SK-N-MC (cell line): ENCODE data around the gene FHL3.

Source experiments
- DNase-seq: peaks from one replicate; pipeline ENCODE4 v3.0.0-alpha.2; 2011; ENCODE audit warnings: low read depth, low spot score
- H3K27ac ChIP-seq: fragments of 200-600 bp; sonication (generic); 2 replicates; pipeline ENCODE4 v1.5.1; 2016; ENCODE audit warnings: mixed run types
- H3K36me3 ChIP-seq: fragments of 200-600 bp; sonication (generic); 2 replicates; pipeline ENCODE4 v1.6.1; 2017; ENCODE audit warnings: antibody characterized with exemption, low read length, mixed read lengths; ENCODE audit not compliant: insufficient read depth
- H3K4me3 ChIP-seq: fragments of 200-600 bp; sonication (generic); 2 replicates; pipeline ENCODE4 v1.5.1; 2016
- H3K9ac ChIP-seq: fragments of 200-600 bp; sonication (generic); 2 replicates; pipeline ENCODE4 v1.8.0; 2017; ENCODE audit warnings: mixed run types, mixed read lengths; ENCODE audit not compliant: insufficient read length
- H3K9me3 ChIP-seq: fragments of 200-600 bp; sonication (generic); 2 replicates; pipeline ENCODE4 v1.6.1; 2017; ENCODE audit warnings: low read depth, mild to moderate bottlenecking, antibody characterized with exemption, low read length, moderate library complexity, mixed read lengths
- EZH2 ChIP-seq: fragments of 200-600 bp; sonication (generic); IDR thresholded peaks from one replicate; pipeline ENCODE4 v1.6.1; 2017; ENCODE audit warnings: antibody characterized with exemption
- FOXP2 ChIP-seq: optimal IDR thresholded peaks from 2 replicates; pipeline ENCODE3; 2011; ENCODE audit warnings: mild to moderate bottlenecking, moderate library complexity; ENCODE audit not compliant: insufficient read depth; ENCODE audit errors: extremely low read length, control extremely low read depth
- POLR2AphosphoS5 ChIP-seq: IDR thresholded peaks from 2 replicates; pipeline ENCODE4 v1.6.1; 2012; ENCODE audit warnings: mild to moderate bottlenecking, low read depth, low read length, borderline replicate concordance

The FHL3 gene

DNA sequence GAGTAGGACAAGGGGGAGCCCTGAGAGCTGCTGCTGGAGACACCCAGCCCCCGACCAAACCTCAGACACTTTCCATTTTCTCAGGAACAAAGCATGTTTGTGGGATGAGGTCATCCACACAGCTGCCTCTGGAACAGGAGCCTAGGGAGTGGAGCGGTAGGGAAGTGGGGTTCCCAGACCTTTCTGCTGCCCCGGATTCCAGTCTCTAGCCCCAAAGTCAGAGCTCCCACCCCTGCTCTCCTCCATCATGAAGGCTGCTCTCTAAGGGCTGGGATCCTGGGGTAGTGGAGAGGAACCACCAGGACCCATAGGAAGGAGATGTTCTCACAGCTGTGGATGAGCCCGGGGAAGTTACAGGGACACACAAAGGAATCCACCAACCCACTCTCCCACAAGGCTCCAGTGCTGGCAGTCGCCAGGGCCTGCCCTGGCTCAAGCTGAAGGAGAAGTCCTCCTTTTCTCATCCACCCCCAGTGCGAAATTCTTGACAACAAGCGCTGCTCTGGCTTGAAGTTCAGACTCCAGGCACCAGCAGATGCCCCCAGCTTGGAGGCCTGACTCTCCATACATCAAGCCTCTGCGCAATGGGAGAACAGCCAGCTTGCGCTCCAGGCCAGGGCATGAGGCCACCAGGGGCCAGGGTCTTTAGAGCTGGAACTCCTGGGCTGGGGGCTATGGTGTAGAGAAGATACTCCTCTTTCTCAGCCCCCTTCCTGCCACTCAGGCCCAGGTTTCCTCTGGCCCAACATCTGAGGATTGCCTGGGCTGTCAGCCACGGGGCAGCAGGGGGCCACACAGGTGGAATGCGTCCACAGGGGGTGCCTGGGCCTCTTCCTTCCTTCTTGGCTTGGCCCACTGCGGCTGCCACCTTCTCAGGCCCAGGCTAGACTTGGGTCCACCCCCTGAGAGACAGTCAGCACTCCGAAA lies 4.5 kb downstream of the FHL3 start:
- DNase-seq: no peak
- peaks cover 26% of the 10 kb centered on the region for H3K36me3 ChIP-seq
- H3K9ac ChIP-seq: peak overlapping the region; percentile 75

GRCh38 chr1:38000233-38000528 lies 5.1 kb downstream of the FHL3 start:
- peak overlapping the region; percentile 75 for H3K9ac ChIP-seq
- H3K36me3 ChIP-seq: peaks cover 26% of the 10 kb centered on the region
- TF ChIP-seq FOXP2 (no peak), POLR2AphosphoS5 (no peak), EZH2 (no peak)
- H3K9me3 ChIP-seq: no peaks in the 10 kb centered on the region
- H3K27ac ChIP-seq: peak overlapping the region; percentile 97
- no peak for DNase-seq
- peak overlapping the region; percentile 68 for H3K4me3 ChIP-seq

More for the DNA sequence above, 4.5 kb downstream of the FHL3 start:
- H3K4me3 ChIP-seq: peak overlapping the region; percentile 68
- TF ChIP-seq FOXP2 (no peak), EZH2 (no peak), POLR2AphosphoS5 (no peak)
- H3K27ac ChIP-seq: peak overlapping the region; percentile 97
- H3K9me3 ChIP-seq: no peaks in the 10 kb centered on the region

DNA sequence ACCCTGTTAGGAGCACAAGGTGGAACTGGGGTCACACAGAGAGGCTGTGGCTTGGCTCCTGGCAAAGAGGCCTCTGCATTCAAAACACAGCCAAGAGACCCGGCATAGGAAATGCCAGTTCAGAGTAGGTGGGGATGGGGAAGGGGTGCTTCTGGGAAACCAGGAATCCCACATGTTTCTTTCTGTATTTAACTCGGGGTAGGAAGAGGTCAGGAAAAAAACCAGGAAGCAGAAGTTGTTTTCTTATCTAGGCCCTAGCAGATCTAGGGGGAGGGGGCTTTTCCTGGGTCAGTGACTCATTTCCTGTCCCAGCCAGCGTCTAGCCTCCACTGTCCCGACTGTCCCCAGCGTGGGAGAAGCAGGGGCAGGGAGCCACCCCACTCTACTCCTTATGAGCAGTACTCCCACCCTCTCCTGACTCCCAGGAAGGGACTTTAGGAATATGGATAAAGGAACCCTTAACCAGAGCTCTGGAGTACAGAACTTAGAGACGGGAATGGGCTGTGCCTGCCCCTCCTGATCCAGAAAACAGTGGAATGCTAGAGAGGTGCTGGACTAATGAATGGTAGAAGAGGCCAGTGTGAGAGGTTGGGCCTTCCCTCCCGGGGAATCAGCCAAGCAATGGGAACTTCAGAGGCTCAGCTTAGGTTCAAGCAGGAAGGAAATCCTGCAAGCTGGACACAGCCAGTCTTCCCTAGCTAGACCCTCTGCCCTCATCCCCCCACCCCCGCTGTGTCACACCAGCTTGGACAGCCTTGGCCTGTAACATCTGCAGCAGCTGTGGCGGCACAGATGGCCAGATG lies 5.7 kb downstream of the FHL3 start:
- no peak for DNase-seq
- Histone ChIP-seq H3K9ac (peak overlapping the region; percentile 75), H3K9me3 (no peaks in the 10 kb centered on the region), H3K27ac (peak overlapping the region; percentile 97), H3K4me3 (peak overlapping the region; percentile 68), H3K36me3 (peaks cover 26% of the 10 kb centered on the region)
- TF ChIP-seq FOXP2 (no peak), EZH2 (no peak), POLR2AphosphoS5 (no peak)

DNA sequence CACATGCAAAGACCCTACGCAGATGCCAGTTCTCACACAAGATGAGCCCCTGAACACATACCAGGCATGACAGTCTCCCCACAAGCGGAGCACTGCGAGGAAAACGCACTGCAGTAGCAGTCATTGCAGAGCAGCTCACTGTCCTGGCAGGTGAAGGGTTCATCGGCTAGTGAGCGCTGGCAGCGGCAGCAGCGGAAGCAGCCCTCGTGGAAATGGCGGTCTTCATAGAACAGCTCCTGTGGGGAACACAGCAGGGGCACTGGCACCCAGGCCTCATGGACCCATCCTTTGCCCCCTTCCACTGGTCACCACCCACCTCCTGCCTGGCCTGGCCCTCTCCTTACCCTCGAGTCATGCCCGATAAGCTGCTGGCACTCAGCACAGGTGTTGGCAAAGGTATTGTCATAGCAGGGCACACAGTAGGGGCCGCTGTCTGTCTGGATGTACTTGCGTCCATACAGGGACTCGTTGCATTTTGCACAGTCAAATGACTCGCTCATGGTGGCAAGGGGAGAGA lies 6.3 kb downstream of the FHL3 start:
- Histone ChIP-seq H3K9ac (peak overlapping the region; percentile 37), H3K27ac (peak overlapping the region; percentile 97)
- no peak for TF ChIP-seq FOXP2
- no peak for TF ChIP-seq EZH2
- TF ChIP-seq POLR2AphosphoS5: no peak

GRCh38 chr1:37998089-37998808 lies 7.1 kb downstream of the FHL3 start:
- Histone ChIP-seq H3K9me3 (no peaks in the 10 kb centered on the region), H3K27ac (peak overlapping the region; percentile 97), H3K4me3 (no peak overlapping the region), H3K36me3 (peaks cover 26% of the 10 kb centered on the region), H3K9ac (no peak overlapping the region)
- TF ChIP-seq FOXP2 (no peak), POLR2AphosphoS5 (no peak), EZH2 (no peak)
- no peak for DNase-seq

More for the DNA sequence above, 6.3 kb downstream of the FHL3 start:
- 0 out of 2 replicates have a peak overlapping the region, but pooled peaks have one; percentile 68 for H3K4me3 ChIP-seq
- no peak for DNase-seq
- H3K36me3 ChIP-seq: peaks cover 26% of the 10 kb centered on the region
- no peaks in the 10 kb centered on the region for H3K9me3 ChIP-seq

DNA sequence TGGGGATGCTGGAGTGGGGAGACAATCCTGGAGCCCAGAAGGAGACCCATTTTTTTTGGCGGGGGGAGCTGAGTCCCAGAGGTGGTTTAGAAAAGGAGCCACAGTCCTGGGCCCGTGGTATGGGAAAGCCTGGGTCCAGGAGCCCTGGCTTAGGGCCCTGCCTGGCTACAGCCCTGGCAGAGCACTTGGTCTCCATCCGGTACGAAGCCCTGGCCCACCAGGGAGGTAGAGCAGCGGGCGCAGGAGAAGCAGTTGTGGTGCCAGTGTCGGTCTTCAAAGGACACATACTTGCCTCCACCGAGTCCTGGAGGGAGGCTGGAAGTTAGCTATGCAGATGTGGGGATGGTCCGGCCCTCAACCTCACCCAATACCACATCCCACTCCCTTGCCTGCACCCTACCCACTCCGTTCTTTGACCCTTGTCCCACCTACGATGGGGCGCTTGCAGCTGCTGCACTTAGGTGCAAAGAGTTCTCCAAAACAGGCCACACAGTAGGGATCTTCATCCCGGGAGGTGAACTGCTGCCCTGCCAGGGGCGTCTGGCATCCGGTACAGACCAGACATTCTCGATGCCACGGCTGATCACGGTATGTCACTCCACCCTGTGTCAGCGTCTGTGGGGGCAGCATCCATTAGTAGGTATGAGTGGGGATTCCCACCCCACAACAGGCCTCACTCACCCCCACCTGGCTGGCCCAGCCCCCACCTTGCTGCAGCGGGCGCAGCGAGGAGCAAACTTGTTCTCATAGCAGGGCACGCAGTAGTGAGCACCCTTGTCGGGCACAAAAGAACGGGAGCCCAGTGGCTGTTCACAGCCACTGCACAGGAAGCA lies 7.8 kb downstream of the FHL3 start:
- no peak for DNase-seq
- H3K4me3 ChIP-seq: no peak overlapping the region; the same call in 1 of the 2 replicates
- TF ChIP-seq FOXP2 (no peak), POLR2AphosphoS5 (no peak), EZH2 (no peak)
- H3K27ac ChIP-seq: peak overlapping the region; percentile 97
- peak overlapping the region; percentile 87 for H3K9ac ChIP-seq
- peaks cover 26% of the 10 kb centered on the region for H3K36me3 ChIP-seq
- no peaks in the 10 kb centered on the region for H3K9me3 ChIP-seq

GRCh38 chr1:37995751-37996345 lies 9.5 kb downstream of the FHL3 start:
- TF ChIP-seq FOXP2: peak; percentile 61
- TF ChIP-seq EZH2: no peak
- TF ChIP-seq POLR2AphosphoS5: peak; percentile 77; the same call in 1 of the 2 replicates
- Histone ChIP-seq H3K36me3 (peaks cover 26% of the 10 kb centered on the region), H3K9ac (peak overlapping the region; percentile 87), H3K9me3 (no peaks in the 10 kb centered on the region), H3K4me3 (peak overlapping the region; percentile 83), H3K27ac (peak overlapping the region; percentile 96)
- no peak for DNase-seq
